ENCODE data around the gene MYH15.

- no peak for TF ChIP-seq CTCF (IDR thresholded peaks at IDR 0.05)
- TF ChIP-seq POLR2AphosphoS5 (IDR thresholded peaks at IDR 0.05) = no peak
- TF ChIP-seq EP300 (IDR thresholded peaks at IDR 0.05) = no peak
- no peak for TF ChIP-seq POLR2A (IDR thresholded peaks at IDR 0.05)
These were observed 76.5 kb downstream of the MYH15 start for GRCh38 chr3:108433928-108434327.
